ENCODE results near the gene POLDIP2.
"Not testable (repeated sequence)": the region's sequence is repeated elsewhere in the genome, so short reads cannot be mapped to it uniquely, and the experiment has no call there.

Gene POLDIP2

GRCh38 chr17:28363776-28364650 is 6.7 kb upstream of the POLDIP2 start:
- no peak for DNase-seq

GRCh38 chr17:28363186-28363585 is 5.9 kb upstream of the POLDIP2 start:
- DNase-seq = no peak

- no peak for DNase-seq
Observed at GRCh38 chr17:28357901-28358197, 522 bp upstream of the POLDIP2 start.

DNA sequence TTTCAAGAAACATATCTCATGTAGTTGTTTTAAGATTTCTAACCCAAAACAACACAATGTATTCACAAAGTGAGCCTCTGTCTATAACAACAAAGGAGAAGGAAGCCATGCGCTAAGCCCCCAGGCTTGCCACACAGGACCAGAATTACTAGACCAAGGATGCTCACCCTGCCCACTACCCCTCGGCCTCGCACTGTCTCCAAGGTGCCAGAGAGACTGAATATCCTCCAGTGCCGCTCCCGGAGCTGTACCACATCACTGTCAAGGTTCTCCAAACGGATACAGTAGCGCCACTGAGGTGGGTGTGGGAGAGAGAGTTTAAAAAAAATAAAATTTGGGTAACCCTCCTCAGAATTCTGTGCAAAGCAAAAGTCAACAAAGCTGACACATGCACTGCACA is 7.1 kb downstream of the POLDIP2 start:
- no peak for DNase-seq

DNA sequence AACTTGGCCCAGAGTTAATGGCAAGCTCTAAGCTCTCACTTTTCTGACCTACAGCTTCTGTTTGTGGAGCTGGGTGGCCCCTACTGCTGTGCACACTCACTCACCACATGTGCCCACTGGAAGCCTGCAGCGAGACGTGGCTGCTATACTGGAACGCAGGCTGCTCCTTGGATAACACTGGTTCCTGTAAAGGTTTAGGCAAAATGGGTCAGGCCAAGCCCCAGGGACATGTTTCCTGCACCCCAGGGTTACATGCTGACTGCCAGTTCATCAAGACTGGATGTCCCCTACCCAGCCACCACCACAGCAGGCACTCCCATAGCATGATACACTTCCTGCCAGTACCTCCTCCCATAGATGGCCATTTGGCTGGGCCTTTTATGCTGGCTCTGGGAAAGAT is 8.3 kb downstream of the POLDIP2 start:
- no peak for DNase-seq

GRCh38 chr17:28347261-28347891 is 10.0 kb downstream of the POLDIP2 start:
- DNase-seq = no peak

- DNase-seq = no peak
Observed at GRCh38 chr17:28346746-28347246, 10.5 kb downstream of the POLDIP2 start.

DNA sequence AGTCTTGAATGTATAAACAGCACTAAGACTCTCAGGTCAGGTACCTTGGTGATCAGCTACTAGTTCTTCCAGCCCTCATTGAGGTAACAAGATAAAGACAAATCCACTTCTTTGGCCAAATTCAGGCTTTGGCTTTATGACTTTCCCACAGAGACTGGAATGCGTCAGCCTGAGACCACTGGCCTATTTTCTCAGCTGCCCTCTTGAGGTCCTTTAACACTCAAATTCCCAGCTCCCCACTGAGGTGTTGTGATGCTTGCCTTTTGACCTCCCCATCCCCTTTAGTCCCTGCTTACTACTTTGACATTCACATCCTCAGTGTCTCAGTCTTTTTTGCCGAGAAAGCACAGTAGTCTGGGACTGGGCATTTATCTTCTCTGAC is 11.1 kb downstream of the POLDIP2 start:
- no peak for DNase-seq

- DNase-seq = peak; percentile 25
Observed at GRCh38 chr17:28345419-28346198, 11.7 kb downstream of the POLDIP2 start.

GRCh38 chr17:28344435-28344901 is 12.9 kb downstream of the POLDIP2 start:
- DNase-seq = no peak

GRCh38 chr17:28344011-28344410 is 13.3 kb downstream of the POLDIP2 start:
- DNase-seq = no peak

DNA sequence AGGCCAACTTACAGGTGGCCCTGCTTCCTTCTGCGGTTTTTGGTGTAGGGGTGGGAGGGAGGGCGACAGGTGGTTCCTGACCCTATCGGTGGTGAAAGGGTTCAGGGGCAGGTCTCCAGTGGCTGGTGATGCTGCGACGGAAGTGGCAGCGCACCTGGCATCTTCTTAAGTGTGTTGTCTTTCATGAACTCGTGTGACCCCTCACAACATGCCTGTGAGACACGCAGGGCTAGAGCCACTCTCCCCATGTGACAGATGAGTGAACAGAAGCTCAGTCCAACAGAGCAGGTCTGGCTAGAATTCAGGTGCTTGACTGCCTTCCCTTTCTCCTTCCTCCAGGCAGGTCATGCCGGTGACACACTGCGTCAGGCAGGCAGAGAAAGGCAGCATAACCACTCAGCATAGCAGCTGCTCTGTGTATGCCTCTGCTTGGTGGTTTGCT is 13.8 kb downstream of the POLDIP2 start:
- DNase-seq = no peak

DNA sequence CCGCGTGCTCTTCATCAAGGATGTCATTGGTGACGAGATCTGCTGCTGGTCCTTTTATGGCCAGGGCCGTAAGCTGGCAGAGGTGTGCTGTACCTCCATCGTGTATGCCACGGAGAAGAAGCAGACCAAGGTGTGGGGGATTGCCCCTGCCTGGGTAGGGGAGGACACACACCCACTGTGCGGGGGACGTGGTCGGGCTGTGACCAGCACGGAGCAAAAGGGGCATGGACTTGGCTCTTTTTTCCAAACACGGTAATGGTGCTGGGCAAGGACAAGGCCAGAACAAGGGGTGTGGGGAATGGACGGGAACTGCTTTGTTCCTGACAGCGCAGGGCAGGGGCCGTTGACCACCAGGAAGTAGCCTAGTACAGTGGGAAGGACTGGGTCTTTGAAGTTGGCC is 15.0 kb downstream of the POLDIP2 start:
- DNase-seq = no peak

DNA sequence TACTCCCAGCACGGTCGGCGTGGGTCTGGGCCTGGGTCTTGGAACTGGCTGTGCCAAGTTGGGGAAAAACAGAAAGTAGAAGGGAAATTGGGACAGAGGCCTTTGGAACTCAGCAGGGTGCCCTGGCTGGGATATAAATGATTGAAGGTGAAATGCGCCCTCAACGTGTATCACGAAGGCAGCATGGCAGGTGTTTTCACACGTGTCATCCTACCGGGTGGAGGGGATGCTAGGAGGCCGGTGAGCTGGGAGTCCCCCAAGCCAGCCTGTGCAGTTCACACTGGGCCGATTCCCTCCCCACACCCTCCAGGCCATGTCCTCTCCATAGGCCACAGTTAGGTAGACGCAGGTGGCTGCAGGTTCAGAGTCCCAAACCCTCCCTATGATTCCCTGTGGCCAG is 15.8 kb downstream of the POLDIP2 start:
- no peak for DNase-seq

DNA sequence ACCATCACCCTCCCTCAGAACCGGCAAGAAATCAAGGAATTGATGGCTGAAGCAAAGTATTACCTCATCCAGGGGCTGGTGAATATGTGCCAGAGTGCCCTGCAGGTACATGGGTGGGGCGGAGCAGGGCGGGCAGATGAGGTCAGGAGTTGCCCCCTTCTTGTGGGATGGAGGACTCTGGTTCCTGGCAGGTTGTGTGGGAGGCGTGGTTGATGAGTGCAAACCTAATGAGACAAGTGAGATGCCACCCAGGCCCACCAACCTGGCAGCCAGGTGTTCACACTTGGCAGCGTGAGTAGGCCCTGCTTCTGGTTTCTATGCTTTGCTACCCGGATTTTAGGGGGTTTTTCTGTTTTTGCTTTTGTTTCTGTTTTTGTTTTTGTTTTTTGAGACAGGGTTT is 17.0 kb downstream of the POLDIP2 start:
- no peak for DNase-seq

DNA sequence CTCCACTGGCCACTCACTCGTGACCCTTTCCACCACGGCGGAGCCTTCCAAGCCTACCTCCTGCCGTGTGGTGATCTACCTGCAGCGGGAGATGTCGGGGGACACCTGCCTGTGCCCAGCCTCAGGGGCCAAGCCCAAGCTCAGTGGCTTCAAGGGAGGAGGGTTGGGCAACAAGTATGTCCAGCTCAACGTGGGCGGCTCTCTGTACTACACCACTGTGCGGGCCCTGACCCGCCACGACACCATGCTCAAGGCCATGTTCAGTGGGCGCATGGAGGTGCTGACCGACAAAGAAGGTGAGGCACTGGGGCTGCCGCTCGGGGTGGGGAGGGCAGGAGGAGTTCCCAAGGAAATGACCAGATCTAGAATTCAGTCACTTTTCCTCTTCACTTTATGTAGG is 17.9 kb downstream of the POLDIP2 start:
- DNase-seq = no peak

- DNase-seq = not testable (repeated sequence)
Observed at GRCh38 chr17:28338769-28339212, 18.5 kb downstream of the POLDIP2 start.

DNA sequence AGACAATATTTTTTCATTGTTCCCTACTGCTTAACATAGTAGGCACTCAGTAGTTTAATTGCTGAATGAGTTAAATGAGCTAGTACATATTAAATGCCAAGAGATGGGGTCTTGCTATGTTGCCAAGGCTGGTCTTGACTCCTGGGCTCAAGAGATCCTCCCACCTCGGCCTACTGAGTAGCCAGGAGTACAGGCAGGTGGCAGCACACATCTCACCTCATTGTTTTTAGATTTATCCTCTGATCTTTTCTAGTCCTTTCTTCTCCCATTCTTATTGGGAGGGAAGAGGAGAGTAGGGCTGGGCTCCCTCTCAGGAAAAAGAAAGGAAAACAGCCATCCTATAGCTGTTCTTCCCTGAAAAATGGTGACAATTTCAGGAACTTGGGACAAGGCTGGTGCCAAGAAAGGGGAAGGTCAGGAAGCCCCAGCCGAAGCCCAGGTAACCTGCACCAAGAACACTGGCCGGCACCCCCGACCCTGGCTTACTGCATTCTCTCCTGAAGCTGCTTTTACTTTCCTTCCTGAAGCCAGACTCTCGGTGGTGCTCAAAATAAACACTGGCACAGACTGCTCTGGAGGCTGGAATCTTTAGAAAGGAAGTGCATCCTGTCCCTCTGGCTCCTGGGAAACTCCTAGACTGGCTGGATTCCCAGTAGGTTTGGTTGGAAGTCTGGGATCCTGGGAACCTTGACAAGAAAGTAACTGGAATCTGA is 19.1 kb downstream of the POLDIP2 start:
- no peak for DNase-seq

GRCh38 chr17:28335959-28336871 is 21.1 kb downstream of the POLDIP2 start:
- DNase-seq = peak; percentile 60

DNA sequence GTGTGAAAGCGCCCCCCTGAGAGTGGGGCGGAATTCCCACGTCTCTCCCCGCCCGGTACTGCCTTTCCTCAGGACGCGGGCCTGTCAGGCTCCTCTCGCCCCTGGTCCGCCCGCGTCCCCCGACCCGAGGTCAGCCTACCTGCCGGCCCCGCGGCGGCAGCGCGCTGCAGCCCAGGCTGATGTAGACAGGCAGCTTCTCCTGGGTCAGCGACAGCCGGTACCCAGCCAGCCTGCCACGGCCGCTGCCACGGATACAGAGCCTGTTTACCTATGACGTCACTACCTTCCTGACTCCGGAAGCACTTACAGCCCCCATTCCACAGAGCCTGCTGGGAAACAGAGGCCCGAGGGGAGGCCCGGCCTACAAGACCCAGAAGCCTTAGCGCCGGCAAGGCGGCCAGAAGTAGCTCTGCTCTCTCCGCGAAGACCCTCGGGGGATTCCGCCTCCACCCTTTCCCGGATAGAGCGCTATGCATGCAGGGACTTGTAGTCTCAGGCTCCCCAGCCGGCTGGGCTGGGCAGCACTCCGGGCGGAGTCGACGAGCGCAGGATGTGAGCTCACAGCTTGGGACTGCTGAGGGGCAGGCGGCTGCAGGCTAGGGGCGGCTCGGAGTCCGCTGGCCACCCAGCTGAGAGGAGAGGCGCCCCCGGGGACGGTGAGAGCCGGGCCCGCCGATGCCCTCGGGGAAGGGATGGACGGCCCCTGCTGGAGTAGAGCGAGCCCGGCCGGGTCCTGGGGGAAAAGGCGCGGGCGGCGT is 21.9 kb downstream of the POLDIP2 start, which contains the start of the genes IFT20 and TNFAIP1:
TSS of gene IFT20 (minus strand) at position 272 of the 758 bp plus-strand sequence. CDS start 3,487 bp downstream, outside the sequence.
TSS of gene TNFAIP1 (plus strand) at position 561 of the 758 bp plus-strand sequence. CDS start 3,761 bp downstream, outside the sequence.
- peak; percentile 99 for DNase-seq

Measured in NCI-H1105 treated with DMSO at 0.1 percent for 48 hours (cell line).